Breast epithelium (tissue), 4 donors: Measurements from ENCODE around the gene HAGHL. TPM values are rescaled to one million over a fixed set of nuclear protein-coding genes. Genes with fewer than 3 reads are reported as not detected.

Experiments used
- DNase-seq, 2 donors: peaks; one replicate each; pipeline ENCODE4 v3.0.0-alpha.2; 2019; ENCODE audit warnings: low spot score in 2 of 2
- H3K27ac ChIP-seq, 2 donors: fragments of 200-600 bp; sonication (generic) in 1 of 2; one replicate each; pipeline ENCODE4 v1.5.1; 2016 to 2019; ENCODE audit warnings: mild to moderate bottlenecking in 1 of 2
- H3K27me3 ChIP-seq, 2 donors: fragments of 200-600 bp; sonication (generic) in 1 of 2; one replicate each; pipeline versions ENCODE4 v1.5.1 to v1.6.0; 2017 to 2019; ENCODE audit warnings: control low read depth in 1 of 2, mild to moderate bottlenecking in 1 of 2
- H3K36me3 ChIP-seq: fragments of 200-600 bp; one replicate; pipeline ENCODE4 v1.5.1; 2019
- H3K4me1 ChIP-seq, 2 donors: fragments of 200-600 bp; sonication (generic); one replicate each; pipeline ENCODE4 v1.5.1; 2016 to 2019; ENCODE audit warnings: control low read depth in 1 of 2
- H3K4me3 ChIP-seq, 3 donors: fragments of 200-600 bp; sonication (generic); 1 replicate in 2 of 3; 2 replicates in 1 of 3; pipeline ENCODE4 v1.5.1; 2016 to 2019; ENCODE audit warnings: mild to moderate bottlenecking in 3 of 3, moderate library complexity in 2 of 3
- H3K9me3 ChIP-seq, 2 donors: fragments of 200-600 bp; sonication (generic) in 1 of 2; one replicate each; pipeline ENCODE4 v1.5.1; 2016 to 2019; ENCODE audit warnings: control low read depth in 1 of 2
- POLR2A ChIP-seq: fragments of 450-650 bp; IDR thresholded peaks from one replicate; pipeline ENCODE4 v1.6.1; 2016; ENCODE audit warnings: antibody characterized with exemption, mild to moderate bottlenecking, moderate library complexity
- POLR2AphosphoS5 ChIP-seq, 3 donors: sonication (generic); formaldehyde crosslinking; IDR thresholded peaks; one replicate each; pipeline ENCODE4 v1.6.1; 2017; ENCODE audit warnings: antibody characterized with exemption in 3 of 3
- intact Hi-C: fragments of 100-400 bp; cut with DNase I; formaldehyde crosslinking; loops from one replicate; pipeline ENCODE4 v1.15.1; 2023; ENCODE audit warnings: low total_unique reads
- total RNA-seq, 3 donors: library from RNA; depleted of rRNA; stranded (reverse); fragments of >200 nt; gene quantifications; one replicate each; pipeline ENCODE4 v1.1.0, GENCODE V29; 2016
- TF ChIP-seq, protein P1 (sequence below), 3 donors: fragments of 450-650 bp; IDR thresholded peaks; one replicate each; pipeline ENCODE4 v1.5.1; 2016 to 2017; ENCODE audit warnings: antibody characterized with exemption in 3 of 3, mild to moderate bottlenecking in 3 of 3, moderate library complexity in 3 of 3

The HAGHL gene
- total RNA-seq, 3 donors from 2014 or later = 4.3 to 7.5 (median 5.1) TPM

DNA sequence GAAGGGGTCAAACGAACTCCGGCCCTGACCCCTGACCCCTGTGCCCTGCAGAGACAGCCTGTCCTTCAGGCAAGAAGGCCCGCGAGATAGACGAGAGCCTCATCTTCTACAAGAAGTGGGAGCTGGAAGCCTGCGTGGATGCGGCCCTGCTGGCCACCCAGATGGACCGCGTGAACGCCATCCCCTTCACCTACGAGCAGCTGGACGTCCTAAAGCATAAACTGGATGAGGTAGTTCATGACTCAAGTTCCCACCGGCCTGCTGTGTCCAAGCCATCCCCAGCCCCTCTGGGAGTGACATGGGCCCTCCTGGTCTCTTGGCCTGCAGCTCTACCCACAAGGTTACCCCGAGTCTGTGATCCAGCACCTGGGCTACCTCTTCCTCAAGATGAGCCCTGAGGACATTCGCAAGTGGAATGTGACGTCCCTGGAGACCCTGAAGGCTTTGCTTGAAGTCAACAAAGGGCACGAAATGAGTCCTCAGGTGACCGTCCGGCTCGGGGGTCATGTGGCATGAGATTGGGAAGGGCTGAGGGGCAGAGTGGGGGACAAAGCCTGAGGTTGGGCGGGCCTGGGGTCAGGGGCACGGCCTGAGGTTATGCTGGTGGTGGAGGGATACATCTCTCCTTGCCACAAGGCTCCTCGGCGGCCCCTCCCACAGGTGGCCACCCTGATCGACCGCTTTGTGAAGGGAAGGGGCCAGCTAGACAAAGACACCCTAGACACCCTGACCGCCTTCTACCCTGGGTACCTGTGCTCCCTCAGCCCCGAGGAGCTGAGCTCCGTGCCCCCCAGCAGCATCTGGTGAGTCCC is 39.3 kb downstream of the HAGHL start:
- intact Hi-C loops = no loop called here
- Histone ChIP-seq H3K36me3 (no peaks in the 10 kb centered on the region), H3K9me3 (no peaks in the 10 kb centered on the region), H3K27ac (no peak overlapping the region), H3K4me1 (no peaks in the 10 kb centered on the region), H3K4me3 (no peak overlapping the region), H3K27me3 (peaks cover 3 to 54% of the 10 kb centered on the region in 2 donors)
- TF ChIP-seq POLR2AphosphoS5 (IDR thresholded peaks at IDR 0.05) (no peak), POLR2A (no peak)
- TF ChIP-seq, protein P1, sequence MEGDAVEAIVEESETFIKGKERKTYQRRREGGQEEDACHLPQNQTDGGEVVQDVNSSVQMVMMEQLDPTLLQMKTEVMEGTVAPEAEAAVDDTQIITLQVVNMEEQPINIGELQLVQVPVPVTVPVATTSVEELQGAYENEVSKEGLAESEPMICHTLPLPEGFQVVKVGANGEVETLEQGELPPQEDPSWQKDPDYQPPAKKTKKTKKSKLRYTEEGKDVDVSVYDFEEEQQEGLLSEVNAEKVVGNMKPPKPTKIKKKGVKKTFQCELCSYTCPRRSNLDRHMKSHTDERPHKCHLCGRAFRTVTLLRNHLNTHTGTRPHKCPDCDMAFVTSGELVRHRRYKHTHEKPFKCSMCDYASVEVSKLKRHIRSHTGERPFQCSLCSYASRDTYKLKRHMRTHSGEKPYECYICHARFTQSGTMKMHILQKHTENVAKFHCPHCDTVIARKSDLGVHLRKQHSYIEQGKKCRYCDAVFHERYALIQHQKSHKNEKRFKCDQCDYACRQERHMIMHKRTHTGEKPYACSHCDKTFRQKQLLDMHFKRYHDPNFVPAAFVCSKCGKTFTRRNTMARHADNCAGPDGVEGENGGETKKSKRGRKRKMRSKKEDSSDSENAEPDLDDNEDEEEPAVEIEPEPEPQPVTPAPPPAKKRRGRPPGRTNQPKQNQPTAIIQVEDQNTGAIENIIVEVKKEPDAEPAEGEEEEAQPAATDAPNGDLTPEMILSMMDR (IDR thresholded peaks at IDR 0.05) = no peak
- DNase-seq = no peak

DNA sequence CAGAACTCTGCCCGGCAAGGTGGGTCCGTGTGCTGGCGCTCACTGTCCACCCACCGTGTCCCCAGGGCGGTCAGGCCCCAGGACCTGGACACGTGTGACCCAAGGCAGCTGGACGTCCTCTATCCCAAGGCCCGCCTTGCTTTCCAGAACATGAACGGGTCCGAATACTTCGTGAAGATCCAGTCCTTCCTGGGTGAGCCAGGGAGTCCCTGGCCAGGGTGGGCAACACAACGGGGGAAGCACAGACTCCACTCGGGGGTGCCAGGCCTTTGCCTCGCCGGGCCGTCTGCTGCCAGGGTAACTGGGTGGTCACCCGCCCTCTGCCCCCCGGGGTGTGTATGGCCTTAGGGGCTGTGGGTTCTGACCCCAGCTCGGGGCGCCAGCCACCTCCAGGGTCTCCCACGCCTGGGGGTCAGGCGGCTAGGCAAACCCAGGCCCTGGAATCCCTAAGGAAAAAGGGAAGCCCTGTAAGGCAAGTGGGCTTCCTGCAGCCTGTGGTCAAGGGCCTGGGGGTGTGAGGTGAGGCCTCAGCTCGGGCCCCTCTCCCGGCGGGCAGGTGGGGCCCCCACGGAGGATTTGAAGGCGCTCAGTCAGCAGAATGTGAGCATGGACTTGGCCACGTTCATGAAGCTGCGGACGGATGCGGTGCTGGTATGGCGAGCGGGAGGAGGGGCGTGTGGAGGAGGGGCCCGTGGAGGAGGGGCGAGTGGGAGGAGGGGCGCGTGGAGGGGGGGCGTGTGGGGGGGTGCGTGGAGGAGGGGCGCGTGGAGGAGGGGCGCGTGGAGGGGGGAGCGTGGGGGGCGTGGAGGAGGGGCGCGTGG is 40.1 kb downstream of the HAGHL start:
- no peak overlapping the region for H3K27ac ChIP-seq
- H3K4me1 ChIP-seq = no peaks in the 10 kb centered on the region
- no peak for TF ChIP-seq POLR2AphosphoS5 (IDR thresholded peaks at IDR 0.05)
- no peak for TF ChIP-seq POLR2A
- TF ChIP-seq, protein P1 (IDR thresholded peaks at IDR 0.05) = no peak
- H3K4me3 ChIP-seq = no peak overlapping the region
- intact Hi-C loops = no loop called here
- no peak for DNase-seq
- H3K36me3 ChIP-seq = no peaks in the 10 kb centered on the region
- H3K27me3 ChIP-seq = peaks cover 3 to 48% of the 10 kb centered on the region in 2 donors
- no peaks in the 10 kb centered on the region for H3K9me3 ChIP-seq

DNA sequence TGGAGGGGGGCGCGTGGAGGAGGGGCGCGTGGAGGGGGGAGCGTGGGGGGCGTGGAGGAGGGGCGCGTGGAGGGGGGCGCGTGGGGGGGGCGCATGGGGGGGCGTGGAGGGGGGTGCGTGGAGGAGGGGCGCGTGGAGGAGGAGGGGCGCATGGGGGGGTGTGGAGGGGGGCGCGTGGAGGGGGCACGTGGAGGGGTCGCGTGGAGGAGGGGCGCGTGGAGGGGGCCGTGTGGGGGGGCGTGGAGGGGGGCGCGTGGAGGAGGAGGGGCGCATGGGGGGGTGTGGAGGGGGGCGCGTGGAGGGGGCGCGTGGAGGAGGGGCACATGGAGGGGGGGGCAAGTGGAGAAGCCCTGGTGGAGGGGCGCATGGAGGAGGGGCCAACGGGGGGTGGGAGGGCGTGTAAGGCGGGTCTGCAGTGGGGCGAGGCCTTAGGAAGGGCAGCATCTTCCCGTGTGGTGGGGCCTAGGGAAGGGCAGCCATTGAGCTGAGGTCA is 40.9 kb downstream of the HAGHL start:
- Histone ChIP-seq H3K4me3 (no peak overlapping the region), H3K36me3 (no peaks in the 10 kb centered on the region), H3K27ac (no peak overlapping the region), H3K9me3 (no peaks in the 10 kb centered on the region), H3K4me1 (no peaks in the 10 kb centered on the region), H3K27me3 (peaks cover 3 to 41% of the 10 kb centered on the region in 2 donors)
- DNase-seq = no peak
- TF ChIP-seq, protein P1 (IDR thresholded peaks at IDR 0.05) = no peak
- no peak for TF ChIP-seq POLR2A
- TF ChIP-seq POLR2AphosphoS5 (IDR thresholded peaks at IDR 0.05) = no peak
- intact Hi-C loops = no loop called here

DNA sequence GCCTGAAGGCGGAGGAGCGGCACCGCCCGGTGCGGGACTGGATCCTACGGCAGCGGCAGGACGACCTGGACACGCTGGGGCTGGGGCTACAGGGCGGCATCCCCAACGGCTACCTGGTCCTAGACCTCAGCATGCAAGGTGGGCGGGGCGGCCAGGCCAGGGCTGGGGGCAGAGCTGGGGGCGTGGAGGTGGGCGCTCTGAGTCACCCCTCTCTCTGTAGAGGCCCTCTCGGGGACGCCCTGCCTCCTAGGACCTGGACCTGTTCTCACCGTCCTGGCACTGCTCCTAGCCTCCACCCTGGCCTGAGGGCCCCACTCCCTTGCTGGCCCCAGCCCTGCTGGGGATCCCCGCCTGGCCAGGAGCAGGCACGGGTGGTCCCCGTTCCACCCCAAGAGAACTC is 41.5 kb downstream of the HAGHL start:
- TF ChIP-seq, protein P1 (IDR thresholded peaks at IDR 0.05) = no peak
- TF ChIP-seq POLR2AphosphoS5 (IDR thresholded peaks at IDR 0.05) = no peak
- TF ChIP-seq POLR2A = no peak
- peaks cover 3 to 40% of the 10 kb centered on the region in 2 donors for H3K27me3 ChIP-seq
- H3K4me3 ChIP-seq = no peak overlapping the region
- no peaks in the 10 kb centered on the region for H3K36me3 ChIP-seq
- DNase-seq = no peak
- no peaks in the 10 kb centered on the region for H3K9me3 ChIP-seq
- intact Hi-C loops = no loop called here
- no peak overlapping the region for H3K27ac ChIP-seq
- H3K4me1 ChIP-seq = no peaks in the 10 kb centered on the region
